DLD1 (cell line): Measurements from ENCODE around the gene MTMR1.

Source experiments
- in situ Hi-C: cut with HindIII; loops from 2 replicates; pipeline ENCODE4 v1.10.0; 2017; ENCODE audit warnings: low sequenced_read_pairs

The MTMR1 gene

GRCh38 chrX:150692831-150693724 lies at the start of gene MTMR1:
Gene MTMR1 (plus strand): TSS chrX:150693396. CDS start chrX:150693531, 135 bp downstream.
- in situ Hi-C loops: no loop called here

GRCh38 chrX:150643958-150644357 lies 49.2 kb upstream of the MTMR1 start:
- in situ Hi-C loops: no loop called here

DNA sequence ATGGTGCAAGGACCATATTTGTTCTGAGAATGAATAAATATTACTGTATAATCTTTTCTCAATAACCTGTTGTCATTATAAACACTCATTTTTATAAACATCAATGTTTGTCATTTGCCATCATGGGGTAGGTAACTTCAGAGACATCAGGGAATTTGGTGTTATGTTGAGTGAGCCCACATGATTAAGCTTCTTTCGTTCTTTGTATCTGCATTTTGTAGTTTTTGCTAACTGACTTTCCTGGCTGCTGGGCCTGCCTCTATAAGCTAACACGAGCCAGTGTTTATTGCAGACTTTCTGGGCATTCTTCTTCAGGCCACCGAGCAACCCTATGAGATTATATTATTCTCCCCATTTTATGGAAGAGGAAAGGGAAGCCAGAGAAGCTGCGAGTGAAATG lies 48.8 kb upstream of the MTMR1 start:
- in situ Hi-C loops: no loop called here

DNA sequence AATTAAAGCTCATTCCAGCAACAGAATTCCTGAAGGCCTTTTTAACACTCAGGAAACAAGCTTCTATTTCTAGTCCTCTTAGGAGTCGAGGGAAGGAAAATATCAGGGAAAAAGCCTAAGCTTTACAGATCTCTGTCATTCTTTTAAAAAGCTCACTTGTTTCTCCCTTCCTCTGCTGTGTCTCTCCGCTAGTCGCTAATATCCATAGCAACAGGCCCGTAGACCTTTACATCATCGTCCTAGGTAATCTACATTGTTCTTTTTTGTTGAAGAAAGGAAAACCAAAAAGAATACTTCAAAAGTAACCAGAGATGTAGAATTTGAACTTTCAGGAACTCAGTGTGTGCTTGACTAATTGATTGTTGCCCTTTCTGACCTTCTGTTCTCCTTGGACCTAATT lies 45.9 kb upstream of the MTMR1 start:
- in situ Hi-C loops: no loop called here

GRCh38 chrX:150648296-150648940 lies 44.8 kb upstream of the MTMR1 start:
- in situ Hi-C loops: no loop called here

- in situ Hi-C loops: no loop called here
Observed at GRCh38 chrX:150649096-150649870, 43.9 kb upstream of the MTMR1 start.

- in situ Hi-C loops: no loop called here
Observed at GRCh38 chrX:150651906-150652305, 41.3 kb upstream of the MTMR1 start.

DNA sequence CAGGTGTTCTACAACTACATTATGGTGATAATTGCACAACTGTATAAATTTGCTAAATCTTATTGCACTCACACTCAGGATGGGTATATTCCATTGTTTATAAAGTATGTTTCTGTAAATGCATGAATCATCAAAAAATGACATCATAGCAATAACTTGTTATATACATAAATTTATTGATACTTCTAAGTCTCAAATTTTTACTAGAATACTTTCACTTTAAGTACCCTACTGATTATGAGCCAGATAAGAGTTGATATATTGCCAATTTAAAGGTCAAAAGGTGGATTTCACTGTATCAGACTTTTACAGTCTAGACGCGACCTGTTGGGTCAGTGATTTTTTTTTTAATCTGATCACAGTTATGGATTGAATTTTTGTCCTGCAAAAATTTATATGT lies 37.4 kb upstream of the MTMR1 start:
- in situ Hi-C loops: no loop called here

DNA sequence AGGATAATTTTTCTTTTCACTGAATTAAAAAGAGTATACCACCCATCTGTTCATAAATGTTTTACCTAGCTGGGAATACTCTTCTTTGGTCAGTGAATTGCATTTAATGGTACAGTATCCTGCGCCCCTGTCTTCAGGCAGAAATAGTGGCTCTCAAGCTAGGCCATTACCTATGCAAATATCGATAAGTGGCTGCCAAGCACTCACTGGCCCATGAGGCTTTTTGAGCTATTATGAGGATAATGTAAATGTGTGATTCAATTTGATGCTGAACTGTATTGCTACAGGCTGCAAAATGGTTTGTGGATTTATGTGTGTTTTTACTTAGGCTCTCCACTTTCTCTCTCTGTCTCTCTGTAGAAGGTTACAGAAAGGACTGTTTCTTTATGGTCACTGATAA lies 30.1 kb upstream of the MTMR1 start:
- in situ Hi-C loops: no loop called here

DNA sequence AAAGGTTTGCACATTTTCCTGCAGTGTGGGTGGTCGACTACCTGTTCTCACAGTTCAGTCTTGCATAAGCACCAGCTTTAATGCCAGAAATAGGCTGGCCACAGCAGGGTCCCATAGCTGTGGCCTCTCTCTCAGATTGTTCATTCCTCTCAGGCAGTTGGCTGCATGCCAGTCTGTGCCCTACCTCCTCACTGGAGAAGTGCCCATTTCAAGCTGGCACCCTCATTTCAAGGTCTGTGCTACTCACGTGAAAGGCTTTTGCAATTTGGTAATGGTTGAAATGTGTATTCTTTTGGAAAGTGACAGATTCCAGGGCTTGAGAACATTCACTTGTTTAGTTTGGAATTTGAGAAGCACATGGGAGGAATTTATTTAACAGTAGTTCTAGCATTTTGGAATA lies 28.9 kb upstream of the MTMR1 start:
- in situ Hi-C loops: no loop called here

DNA sequence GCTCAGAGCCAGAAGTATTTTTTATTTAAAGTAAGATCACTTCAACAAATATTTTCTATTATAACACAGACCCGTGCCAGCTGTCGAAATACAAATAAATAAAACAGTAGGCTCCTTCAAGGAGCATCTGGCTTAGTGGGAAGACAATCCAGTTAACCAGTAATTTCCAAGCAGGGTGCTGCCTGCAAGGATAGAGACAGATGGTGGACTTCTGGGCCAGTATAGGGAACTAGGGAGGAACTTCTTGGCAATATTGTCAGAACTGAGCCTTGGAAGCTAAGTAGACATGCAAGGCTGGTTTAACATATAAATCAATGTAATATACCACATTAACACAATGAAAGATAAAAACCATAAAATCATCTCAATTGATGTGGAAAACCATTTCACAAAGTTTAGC lies 17.0 kb upstream of the MTMR1 start:
- in situ Hi-C loops: no loop called here

DNA sequence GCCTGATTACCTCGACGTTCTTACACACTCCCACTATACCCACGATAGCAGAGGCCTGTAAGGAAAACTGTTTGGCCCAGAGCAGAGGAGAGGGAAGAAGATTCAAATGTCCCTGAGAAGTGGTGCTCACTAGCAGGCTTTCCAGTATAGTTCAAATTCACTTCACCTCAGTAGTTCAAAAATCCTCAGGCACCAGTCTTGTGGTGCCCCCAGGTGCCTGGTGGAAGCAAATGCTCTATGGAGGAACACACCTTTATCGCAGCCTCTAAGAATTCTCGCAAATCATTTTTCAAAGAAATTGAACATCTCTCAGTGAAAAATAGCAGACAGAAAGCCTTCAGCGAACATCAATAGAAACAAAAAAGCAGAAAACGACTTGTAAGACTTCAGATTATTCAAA lies 12.2 kb upstream of the MTMR1 start:
- in situ Hi-C loops: no loop called here

GRCh38 chrX:150683112-150683511 lies 10.1 kb upstream of the MTMR1 start:
- in situ Hi-C loops: no loop called here

DNA sequence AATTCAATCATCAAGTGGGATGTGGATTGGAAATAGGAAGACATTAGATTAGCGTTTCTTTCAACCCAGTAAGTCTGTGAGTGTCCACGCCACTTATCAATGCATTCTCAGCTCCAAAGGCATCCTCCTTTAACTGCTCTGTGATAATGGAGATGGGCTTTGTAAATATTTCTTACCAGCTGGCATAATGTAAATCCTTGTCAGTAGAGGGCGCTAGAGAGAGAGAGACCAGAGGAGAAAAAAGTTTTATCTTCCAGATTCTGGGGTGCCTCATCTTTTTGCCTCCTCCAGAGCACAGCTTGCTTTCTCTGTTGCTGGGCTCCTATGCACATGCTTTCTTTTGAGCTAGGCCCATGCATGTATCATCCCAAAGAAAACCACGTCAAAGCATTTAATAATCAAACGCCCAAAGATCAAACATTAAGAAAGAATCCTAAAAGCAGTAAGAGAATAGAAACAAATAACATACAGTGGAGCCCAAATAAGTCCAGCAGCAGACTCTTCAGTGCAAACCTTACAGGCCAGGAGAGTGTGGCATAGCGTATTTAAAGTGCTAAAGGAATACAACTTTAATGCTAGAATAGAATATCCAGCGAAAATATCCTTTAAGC lies 9.6 kb upstream of the MTMR1 start:
- in situ Hi-C loops: no loop called here

- in situ Hi-C loops: no loop called here
Observed at GRCh38 chrX:150688911-150689451, 4.2 kb upstream of the MTMR1 start.

DNA sequence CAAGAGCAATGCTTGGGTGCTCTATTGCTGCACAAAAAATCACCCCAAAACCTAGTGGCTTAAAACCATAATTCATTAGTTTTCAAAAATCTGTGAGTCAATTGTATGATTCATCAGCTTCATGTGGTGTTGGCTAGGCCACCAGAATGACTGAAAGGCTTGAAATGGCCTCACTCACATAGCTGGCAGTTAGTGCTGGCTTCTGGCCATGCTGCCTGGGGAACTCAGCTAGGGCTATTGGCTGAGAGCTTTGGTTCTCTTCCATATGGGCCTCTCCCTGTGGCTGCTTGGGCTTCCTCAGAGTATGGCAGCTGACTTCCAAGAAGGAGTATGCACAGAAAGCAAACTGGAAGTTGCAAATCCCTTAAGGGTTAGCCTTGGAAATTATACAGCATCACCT lies 3.1 kb upstream of the MTMR1 start:
- in situ Hi-C loops: no loop called here

- in situ Hi-C loops: no loop called here
Observed at GRCh38 chrX:150692296-150692695, 900 bp upstream of the MTMR1 start.

DNA sequence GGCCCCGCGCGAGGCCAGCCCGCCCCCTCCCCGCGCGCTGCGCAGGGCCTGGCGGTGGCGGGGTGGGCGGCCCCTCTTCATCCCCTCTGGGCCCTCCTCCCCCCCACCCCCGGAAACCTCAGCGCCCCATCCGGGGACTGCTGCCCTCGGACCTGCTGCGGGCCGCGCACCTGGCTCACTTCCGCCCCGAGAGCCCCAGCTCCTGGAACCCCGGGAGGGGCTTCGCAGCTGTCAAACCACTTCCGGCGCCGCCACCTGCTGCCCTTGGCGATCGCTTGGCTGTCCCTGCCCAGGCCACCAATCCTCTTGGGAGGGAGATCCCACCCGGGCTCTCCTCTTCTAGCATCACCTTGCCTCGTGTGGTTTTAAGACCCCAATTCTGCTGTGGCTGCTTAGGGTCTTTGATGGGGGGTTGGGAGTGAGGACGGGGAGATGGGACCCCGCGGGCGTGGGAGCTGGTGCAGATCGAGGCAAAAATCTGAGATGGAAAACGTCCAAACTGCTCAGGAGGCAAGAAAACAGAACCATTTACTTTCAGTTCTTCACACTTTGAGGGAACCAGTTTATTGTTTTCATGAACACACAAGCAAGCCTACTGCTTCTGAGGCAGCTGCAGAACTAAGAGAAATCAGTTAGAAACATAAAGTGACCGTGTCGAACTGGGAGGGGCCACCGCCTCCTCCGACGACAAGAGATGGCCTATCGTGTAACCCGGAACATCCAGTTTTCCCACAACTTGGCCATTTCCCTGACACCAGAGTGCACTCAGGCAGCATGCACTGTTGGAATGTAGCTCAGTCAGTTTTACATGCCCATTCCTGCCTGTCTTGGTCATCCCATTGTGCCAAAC lies 754 bp downstream of the MTMR1 start:
- in situ Hi-C loops: no loop called here

DNA sequence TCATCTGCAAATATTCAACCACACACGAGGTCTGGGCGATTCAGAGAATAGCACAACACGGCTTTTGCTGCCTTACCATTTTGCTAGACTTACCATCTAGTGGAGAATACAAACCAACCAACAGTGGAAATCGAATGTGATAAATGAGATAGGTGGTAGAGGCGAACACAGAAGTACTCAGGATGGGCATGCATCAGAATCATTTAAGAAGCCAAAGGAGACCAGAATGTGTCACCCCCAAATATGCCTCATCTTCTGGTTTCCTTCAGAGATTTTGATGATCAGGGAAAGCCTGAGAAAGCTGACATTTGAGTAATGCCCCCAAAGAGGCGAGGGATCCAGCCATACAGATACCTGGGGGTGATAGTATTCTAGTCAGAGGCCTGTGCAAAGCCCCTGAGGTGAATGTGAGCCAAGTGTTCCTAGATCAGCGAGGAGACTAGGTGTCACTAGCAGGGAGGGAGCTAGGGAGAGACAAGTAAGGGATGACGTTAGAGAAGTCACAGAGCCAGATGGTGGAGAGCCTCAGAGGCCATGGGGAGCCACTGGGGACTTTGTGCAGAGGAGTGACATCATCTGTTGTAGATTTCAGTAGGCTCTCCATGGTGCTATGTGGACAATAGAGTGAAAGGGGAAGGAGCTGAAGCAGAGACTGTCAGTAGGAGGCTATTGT lies 1.7 kb downstream of the MTMR1 start:
- in situ Hi-C loops: no loop called here
